Activated CD8-positive, alpha-beta memory T cell treated with anti-CD3 and anti-CD28 coated beads, Interleukin-2, amount 50 U/mL, for 24 hours (primary cell): ENCODE measurements around the gene MRPS7.
A peak's percentile ranks its signal among the peaks of the same experiment; 100 is the strongest.

Source experiments
- DNase-seq: peaks from one replicate; pipeline ENCODE4 v3.0.0-alpha.2; 2020; ENCODE audit errors: extremely low read depth

The MRPS7 gene

DNA sequence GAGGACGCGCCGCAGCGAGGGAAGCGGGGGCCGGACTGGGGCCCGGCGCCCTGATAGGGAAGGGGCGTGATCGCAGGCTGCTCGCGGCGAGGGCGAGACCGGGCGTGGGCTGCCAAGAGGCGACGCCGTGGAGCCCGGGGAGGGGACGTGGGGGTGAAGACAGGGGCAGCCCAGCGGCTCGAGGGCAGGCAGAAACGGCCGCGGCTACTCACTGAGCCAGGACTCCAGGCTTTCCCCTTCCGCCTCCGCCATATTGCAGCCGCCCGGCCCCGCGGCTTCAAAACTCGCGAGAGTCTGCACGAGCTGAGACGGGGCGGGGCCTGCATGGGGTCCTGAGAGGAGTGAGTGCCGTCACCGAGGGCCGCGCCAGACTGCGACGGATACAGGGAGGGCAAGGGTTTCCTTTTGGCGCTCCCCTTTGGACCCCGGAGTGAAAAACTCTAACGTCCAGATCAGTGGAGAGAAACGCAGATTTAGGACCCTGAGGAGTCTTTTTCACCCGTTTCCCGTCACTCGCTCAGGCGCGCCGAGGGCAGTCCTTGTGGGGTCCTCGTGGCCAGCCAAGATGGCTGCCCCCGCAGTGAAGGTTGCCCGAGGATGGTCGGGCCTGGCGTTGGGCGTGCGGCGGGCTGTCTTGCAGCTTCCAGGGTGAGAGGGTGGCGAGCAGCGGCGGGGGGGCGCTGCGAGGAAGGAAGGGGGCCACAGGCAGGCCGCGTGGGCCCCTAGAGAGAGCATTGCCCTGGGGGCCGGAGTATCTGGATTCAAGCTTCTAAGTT, at the start of gene MRPS7, which contains the start of gene GGA3:
Gene MRPS7, plus strand, starts transcription at position 544 of the 776 bp plus-strand sequence. Its CDS starts 22 bp downstream, at position 566.
Gene GGA3, minus strand, starts transcription at position 271 of the 776 bp plus-strand sequence. Its CDS starts 19 bp downstream, at position 252.
- peak; percentile 89 for DNase-seq

- no peak for DNase-seq
Measured at GRCh38 chr17:75218131-75218530, 43.5 kb upstream of the MRPS7 start.

DNA sequence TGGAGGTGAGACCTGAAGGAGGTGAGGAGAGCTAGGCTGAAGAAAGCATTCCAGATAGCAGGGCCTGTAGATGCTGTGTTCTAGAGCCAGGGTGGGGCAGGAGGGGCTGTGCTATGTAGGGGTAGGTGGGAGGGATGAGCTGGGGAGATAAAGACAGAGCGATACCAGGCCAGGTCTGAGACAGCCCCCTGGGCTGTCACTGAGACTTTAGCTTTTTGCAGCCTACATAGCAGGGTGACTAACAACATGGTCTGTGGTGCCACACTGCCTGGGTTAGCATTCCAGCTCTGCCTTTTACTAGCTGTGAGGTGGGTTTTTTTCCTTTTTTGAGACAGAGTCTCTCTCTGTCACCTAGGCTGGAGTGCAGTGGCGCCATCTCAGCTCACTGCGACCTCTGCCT, 41.9 kb upstream of the MRPS7 start:
- no peak for DNase-seq

GRCh38 chr17:75225016-75225415, 36.7 kb upstream of the MRPS7 start:
- no peak for DNase-seq

DNA sequence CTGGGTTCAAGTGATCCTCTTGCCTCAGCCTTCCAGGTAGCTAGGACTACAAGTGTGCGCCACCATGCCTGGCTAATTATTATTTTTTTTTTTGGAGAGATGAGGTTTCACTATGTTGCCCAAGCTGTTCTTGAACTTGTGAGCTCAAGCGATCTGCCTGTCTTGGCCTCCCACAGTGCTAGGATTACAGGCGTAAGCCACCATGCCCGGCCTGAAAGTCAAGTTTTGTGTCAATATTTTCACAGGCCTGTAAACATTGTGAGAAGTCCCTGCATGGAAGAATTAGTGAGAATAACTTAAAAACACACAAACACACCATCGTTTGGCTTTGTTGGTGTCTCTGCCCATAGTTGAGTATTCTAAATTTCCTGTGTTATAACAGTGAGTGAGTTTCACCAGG, 34.0 kb upstream of the MRPS7 start:
- no peak for DNase-seq

DNA sequence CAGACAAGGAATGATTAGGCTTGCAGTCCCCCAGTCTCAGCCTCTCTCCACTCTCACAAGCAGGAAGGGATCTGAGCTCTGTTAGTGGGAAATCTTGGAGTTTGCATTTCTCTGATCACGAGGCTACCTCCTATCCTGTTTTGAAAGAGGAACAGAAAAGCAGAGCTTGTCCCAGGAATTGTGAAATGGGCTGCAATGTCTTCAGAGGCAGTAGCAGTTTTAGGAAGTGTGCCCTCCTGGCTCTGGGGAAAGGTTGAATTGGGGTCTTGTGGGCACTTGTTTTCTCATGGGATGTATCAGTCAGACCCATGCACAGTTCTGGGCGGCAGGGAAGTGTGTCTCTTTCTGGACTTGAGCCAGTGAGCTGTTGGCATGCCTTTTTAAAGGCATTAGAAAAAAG, 33.4 kb upstream of the MRPS7 start:
- no peak for DNase-seq

DNA sequence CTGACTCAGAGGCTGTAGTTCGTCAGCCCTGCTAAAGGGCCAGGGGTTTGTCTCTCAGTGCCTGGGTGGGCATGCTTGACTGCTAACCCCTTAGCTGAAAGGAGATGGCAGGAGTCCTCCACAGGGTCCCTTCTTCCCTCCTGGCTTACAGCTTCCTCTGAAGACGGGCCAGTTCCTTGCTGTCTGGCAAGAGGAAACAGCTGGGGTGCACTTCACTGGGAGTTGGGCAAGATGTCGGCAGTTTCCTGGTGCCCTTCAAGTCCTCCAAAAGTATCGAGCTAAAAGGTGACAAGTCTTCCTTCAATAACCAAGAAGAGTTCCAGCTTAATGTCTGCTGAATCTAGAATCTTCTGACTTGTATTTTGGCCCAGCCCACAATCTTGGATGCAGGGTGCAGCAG, 32.8 kb upstream of the MRPS7 start:
- DNase-seq: no peak

DNA sequence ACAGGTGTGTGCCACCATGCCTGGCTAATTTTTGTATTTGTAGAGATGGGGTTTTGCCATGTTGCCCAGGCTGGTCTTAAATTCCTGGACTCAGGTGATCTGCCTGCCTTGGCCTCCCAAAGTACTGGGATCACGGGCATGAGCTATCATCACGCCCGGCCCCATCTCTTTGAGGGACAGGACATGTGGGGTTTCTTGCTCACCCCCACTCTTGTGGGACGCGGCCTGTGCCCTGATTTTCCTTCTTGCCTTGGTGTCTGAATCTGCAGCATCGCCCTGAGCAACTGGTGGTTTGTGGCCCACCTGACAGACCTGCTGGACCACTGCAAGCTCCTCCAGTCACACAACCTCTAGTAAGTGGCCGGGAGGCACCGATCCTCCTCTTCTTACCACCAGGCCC, 30.6 kb upstream of the MRPS7 start:
- no peak for DNase-seq

DNA sequence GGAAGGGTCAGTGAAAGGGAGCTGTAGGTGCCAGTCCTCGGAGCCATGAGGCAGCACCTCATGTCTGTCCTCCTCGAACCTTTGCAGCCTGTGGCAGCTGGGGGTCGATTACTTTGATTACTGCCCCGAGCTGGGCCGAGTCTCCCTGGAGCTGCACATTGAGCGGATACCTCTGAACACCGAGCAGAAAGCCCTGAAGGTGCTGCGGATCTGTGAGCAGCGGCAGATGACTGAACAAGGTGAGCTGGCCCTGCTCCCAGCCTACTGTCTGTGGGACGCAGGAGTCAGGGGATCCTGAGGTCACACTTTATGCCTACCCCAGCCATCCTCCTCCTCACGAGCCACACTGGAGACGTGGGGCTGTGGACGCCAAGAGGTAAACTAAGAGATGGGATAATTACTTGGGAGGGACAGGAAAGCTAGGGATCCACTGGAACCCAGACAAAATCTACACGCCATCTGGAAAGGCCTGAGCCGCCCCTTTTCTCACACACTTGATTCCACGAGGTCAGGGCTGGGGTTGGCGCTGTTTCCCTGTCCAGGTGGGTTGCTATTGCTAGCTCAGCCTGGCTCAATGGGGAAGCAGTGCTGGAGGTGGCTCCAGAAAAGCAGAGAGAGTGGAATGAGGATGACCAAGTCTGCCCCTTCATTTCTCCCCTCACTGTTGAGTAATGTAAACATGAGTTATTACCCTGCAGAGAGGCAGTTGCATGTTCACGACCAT, 29.8 kb upstream of the MRPS7 start:
- DNase-seq: no peak

- DNase-seq: no peak
Measured at GRCh38 chr17:75232786-75233185, 28.9 kb upstream of the MRPS7 start.

DNA sequence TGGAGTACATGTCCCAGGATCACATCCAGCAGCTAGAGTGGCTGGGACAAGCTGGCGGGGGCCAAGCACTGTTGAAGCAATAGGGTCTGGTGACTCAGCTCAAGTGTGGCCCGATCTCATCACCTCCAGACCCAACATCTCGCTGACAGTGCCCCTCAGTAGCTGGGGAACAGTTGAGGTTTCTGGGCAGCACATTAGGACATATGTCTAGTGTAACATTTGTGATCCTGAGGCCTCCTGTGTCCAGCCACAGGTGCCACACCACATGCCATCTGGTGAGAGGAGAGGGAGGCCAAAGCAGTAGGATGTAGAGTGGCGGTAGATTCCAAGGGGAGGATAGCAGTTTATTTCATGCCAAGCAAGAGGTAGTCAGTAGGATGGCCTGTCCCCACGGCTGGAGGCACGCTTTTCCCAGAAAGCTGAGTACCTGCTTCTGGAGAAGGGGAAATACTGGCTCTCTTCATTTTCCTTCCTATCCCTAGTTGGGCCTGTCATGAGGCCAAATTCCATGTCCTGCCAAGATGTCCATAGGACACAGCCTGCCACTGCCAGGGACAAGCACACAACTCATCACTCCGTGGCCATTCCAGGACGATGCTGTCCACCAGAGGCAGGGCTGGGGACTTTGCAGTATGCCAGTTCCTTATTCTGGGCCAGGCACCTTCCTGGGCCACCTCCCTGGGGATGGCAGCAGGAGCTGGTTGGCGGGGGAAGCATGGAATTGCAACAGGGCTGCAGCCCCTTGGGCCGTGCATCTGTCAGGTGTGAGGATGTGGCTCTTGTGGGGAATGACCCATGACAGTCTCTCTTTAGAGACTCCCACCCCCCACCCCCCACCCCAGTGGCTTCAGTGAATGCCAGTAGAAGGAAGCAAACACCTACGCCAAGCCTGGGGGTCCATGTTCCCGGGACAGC, 24.3 kb upstream of the MRPS7 start:
- DNase-seq: no peak

DNA sequence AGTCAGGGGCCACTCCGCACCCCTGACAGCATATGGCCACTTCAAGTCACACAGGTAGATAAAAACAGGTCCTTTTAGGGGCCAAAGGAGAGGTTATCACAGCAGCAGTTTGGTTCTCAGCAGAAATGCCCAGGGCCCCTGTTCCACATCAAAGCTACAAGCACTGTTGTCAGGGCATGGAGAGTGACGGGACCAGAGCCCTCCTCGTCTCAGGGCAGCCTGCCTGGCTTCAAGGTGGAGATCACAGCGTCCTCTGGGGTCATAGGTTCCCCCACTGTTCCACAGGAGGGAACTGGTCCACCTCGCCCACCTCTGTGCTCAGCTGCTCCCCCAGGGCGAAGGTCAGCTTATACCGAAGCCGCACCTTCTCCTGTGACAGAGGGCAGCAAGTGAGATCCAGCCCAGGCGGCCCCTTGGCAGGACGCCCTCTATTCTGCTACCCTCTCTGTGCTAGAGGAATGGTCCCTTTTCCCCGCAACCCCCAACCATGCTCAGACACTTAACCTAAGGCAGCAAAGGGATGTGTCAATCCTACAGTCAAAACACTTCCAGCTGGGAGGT, 23.6 kb upstream of the MRPS7 start:
- no peak for DNase-seq

DNA sequence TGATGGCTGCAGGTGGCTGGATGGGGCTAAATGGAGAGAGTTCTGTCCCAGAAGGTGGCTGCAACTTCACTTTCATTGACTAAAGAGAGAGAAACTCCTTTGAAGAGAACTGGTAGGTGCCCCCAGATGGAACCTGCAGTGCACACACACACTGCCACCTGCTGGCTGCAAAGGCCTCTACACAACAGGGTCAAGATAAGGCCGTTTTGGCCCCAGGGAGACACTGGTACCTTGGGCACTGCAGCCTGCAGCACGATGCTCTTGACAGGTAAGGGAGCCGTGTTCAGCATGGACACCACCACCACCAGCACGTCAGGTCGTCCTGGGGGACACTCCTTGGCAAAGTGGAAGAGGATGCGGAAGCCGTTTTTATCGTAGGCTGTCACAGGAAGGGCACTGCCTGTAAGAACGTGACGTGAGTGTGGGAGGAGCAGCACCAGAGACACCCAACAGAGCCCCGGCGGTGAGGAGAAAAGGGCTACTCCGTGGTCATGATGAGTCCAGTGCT, 22.9 kb upstream of the MRPS7 start:
- DNase-seq: no peak

DNA sequence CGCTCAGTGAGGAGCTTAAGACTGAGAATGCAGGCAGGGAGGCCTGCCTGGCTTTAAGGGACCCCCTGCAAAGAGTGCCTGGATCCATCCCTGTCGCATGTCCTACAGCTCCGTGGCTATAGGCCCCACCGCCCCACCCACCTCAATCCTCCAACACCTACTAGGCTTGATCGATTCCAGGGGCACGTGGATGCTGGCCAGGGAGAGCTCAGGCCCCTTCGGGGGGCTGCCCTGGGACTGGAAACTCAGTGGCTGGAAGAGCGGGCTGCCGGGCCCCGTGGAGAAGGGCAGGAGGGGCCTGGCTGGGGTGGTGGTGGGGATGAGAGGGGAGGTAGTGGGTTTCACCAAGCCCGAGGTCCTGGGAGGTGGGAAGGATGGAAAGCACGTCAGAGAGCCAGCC, 22.5 kb upstream of the MRPS7 start:
- DNase-seq: no peak

DNA sequence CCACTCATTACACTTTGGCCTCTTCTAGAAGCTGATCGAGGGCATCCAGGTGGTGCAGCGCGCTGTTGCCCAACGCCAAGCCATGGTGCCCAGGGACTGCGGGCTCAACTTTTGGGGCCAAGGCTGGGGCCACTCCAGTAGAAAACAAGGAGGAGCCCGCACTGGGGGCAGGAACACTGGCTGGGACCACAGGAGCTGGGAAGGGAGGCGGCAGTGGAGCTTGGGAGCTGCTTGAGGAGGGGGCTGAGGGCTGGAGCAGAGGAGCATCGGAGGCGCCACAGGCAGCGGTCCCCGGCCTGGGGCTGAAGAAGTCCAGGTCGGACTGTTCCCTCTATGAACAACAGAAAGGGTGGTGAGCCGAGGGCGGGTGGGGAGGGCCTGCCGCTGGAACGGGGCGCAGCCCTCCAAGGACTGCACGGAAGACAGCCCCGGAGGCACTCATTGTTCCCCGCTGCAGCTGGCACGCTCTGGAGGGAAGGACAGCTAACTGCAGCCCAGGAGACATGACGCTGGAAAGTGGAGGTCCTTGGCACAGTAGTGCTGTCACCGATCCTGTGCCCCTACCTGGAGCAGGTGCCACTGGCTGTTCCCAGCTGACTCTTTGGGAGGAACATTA, 21.8 kb upstream of the MRPS7 start:
- no peak for DNase-seq

DNA sequence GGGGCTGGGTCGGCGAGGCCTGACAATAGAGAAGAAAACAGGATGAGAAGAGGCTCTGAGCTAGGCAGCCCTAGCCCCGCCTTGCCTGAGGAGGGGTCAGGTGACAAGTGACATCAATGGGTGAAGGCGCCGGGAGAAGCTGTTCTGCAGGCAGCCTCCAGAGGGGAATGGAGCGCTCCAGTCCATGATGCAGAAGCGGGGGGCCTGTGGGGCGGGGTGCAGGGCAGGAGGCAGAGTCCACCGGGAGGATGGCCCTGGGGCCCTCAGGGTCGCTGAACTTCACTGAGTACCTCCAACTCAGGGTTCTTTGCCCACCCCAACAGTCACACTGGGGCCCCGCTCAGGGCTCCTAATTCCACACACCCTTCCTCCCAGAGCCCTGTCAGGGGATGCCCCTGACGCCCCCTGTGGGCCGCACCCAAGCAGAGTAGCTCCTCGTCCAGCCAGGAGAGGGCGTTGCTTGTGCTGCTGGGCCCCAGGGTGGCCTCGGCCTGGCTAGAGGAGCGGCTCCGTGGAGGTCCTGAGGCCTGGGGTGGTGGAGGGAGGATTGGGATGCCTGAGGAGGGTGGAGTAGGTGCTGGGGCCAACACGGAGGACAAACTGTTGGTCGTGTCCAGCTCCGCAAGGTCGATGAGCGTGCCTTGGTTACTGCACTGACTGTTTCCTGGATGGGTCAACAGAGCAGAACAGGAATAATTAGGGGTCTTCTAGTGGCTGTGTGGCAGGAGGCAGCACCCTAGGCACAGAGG, 21.1 kb upstream of the MRPS7 start:
- DNase-seq: no peak

GRCh38 chr17:75241143-75241430, 20.6 kb upstream of the MRPS7 start:
- DNase-seq: no peak

DNA sequence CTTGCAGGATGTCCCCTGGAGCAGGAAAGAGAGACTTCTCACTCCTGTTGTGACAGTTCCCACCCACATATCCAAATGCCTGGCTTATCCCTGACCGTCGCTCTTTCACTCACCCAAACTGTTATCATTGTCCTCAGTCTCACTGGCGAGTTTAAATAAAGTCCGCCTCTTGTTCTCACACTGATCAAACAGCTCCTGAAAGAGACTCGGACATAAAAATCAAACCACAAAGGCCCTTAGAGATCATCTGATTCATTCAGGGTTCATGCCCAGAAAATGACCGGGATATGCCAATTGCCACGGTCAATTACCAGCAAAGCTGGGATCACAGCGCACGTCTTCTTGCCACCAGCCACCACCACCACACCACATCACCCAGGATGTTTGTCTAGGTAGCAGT, 20.2 kb upstream of the MRPS7 start:
- no peak for DNase-seq

DNA sequence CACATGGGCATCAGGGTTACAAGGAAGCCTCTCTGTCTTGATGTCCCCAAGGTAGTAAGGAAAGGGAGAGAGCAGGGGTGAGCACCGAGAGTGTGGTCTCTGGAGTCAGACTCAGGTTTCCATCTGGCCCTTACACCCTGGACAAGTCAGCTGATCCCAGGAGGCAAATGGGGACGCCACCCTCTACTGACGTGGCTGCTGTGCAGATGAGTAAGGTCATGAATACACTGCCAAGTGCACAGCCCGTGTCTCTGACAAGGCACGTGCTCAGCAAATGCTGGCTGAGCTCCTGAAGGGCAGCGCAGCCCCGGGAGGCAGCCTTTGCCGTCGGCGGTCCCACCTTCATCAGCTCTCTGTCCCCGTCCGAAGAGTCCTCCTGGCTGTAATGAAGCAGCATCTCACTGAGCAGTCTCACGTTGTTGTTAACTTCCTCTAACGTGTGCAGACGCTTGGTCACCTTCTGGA, 19.7 kb upstream of the MRPS7 start:
- DNase-seq: no peak

GRCh38 chr17:75242461-75243042, 19.1 kb upstream of the MRPS7 start:
- DNase-seq: no peak
